ENCODE data around the gene CISD2. TPM values are rescaled to one million over a fixed set of nuclear protein-coding genes. Genes with fewer than 3 reads are reported as not detected.
A peak's percentile ranks its signal among the peaks of the same experiment; 100 is the strongest.

The CISD2 gene
- total and polyA plus RNA-seq, 2 donors from 2014 or later, result 25.6 to 46.3 TPM

- DNase-seq, result peak in 4 of 5 donors; percentile 37 to 87 (median 62)
- Histone ChIP-seq H3K4me1 (ENCODE audit: control insufficient read depth in 2 of 3, insufficient read depth in 2 of 3, low read depth in 1 of 3, low read length in 3 of 3) (peaks cover 2 to 46% (median 9%) of the 10 kb centered on the region in 3 donors), H3K27ac (ENCODE audit: low read depth in 2 of 2, low read length in 2 of 2) (peak overlapping the region; percentile 100)
Observed at GRCh38 chr4:102825261-102826091, 43.3 kb upstream of the CISD2 start.

GRCh38 chr4:102826105-102826889 is 42.5 kb upstream of the CISD2 start:
- intact Hi-C loops (cut with DNase I), result no loop called here

More at GRCh38 chr4:102825261-102826091, 43.3 kb upstream of the CISD2 start:
- Histone ChIP-seq H3K9me3 (ENCODE audit: control insufficient read depth in 2 of 3, insufficient read depth in 1 of 3, low read length in 3 of 3) (no peaks in the 10 kb centered on the region), H3K9ac (ENCODE audit: low read length in 3 of 3) (peak overlapping the region; percentile 91 to 99 (median 97)), H3K27me3 (ENCODE audit: control insufficient read depth, insufficient read depth, low read length) (no peaks in the 10 kb centered on the region), H3K36me3 (ENCODE audit: control insufficient read depth in 2 of 3, insufficient read depth in 3 of 3, low read length in 3 of 3) (peaks cover 3 to 10% (median 4%) of the 10 kb centered on the region in 3 donors), H3K4me3 (ENCODE audit: low read length in 3 of 3) (peak overlapping the region; percentile 82 to 99 (median 97))
- FAIRE-seq, result peak; percentile 27
- intact Hi-C loops (cut with DNase I), result no loop called here
- no peak for TF ChIP-seq CTCF (IDR thresholded peaks at IDR 0.05; ENCODE audit: borderline replicate concordance, extremely low read depth, insufficient read depth)

More at GRCh38 chr4:102826105-102826889, 42.5 kb upstream of the CISD2 start:
- H3K4me1 ChIP-seq (ENCODE audit: control insufficient read depth in 2 of 3, insufficient read depth in 2 of 3, low read depth in 1 of 3, low read length in 3 of 3), result peaks cover 2 to 39% (median 9%) of the 10 kb centered on the region in 3 donors
- peak overlapping the region; percentile 91 to 99 (median 97) for H3K9ac ChIP-seq (ENCODE audit: low read length in 3 of 3)
- peak overlapping the region; percentile 100 for H3K27ac ChIP-seq (ENCODE audit: low read depth in 2 of 2, low read length in 2 of 2)
- DNase-seq (peak in 1 of 5 donors; percentile 14), FAIRE-seq (no peak)
- no peak for TF ChIP-seq CTCF (IDR thresholded peaks at IDR 0.05; ENCODE audit: borderline replicate concordance, extremely low read depth, insufficient read depth)
- H3K4me3 ChIP-seq (ENCODE audit: low read length in 3 of 3), result peak overlapping the region; percentile 82 to 99 (median 97)
- H3K27me3 ChIP-seq (ENCODE audit: control insufficient read depth, insufficient read depth, low read length), result no peaks in the 10 kb centered on the region
- no peaks in the 10 kb centered on the region for H3K9me3 ChIP-seq (ENCODE audit: control insufficient read depth in 2 of 3, insufficient read depth in 1 of 3, low read length in 3 of 3)
- peaks cover 3 to 10% (median 4%) of the 10 kb centered on the region in 3 donors for H3K36me3 ChIP-seq (ENCODE audit: control insufficient read depth in 2 of 3, insufficient read depth in 3 of 3, low read length in 3 of 3)
